Uterus (tissue), 2 donors: ENCODE measurements around the gene ABHD8.

Source experiments
- POLR2A ChIP-seq, 2 donors: fragments of 450-650 bp; IDR thresholded peaks; one replicate each; pipeline ENCODE4 v1.6.1; 2016; ENCODE audit warnings: antibody characterized with exemption in 2 of 2, mild to moderate bottlenecking in 1 of 2, moderate library complexity in 1 of 2
- TF ChIP-seq, protein P1 (sequence below), 4 experiments: fragments of 200-600 bp in 2 of 4; fragments of 450-650 bp in 2 of 4; sonication (generic) in 2 of 4; IDR thresholded peaks; one replicate each; pipeline ENCODE4 v1.5.1; 2016 to 2019; ENCODE audit warnings: antibody characterized with exemption in 4 of 4, mild to moderate bottlenecking in 2 of 4, moderate library complexity in 1 of 4

DNA sequence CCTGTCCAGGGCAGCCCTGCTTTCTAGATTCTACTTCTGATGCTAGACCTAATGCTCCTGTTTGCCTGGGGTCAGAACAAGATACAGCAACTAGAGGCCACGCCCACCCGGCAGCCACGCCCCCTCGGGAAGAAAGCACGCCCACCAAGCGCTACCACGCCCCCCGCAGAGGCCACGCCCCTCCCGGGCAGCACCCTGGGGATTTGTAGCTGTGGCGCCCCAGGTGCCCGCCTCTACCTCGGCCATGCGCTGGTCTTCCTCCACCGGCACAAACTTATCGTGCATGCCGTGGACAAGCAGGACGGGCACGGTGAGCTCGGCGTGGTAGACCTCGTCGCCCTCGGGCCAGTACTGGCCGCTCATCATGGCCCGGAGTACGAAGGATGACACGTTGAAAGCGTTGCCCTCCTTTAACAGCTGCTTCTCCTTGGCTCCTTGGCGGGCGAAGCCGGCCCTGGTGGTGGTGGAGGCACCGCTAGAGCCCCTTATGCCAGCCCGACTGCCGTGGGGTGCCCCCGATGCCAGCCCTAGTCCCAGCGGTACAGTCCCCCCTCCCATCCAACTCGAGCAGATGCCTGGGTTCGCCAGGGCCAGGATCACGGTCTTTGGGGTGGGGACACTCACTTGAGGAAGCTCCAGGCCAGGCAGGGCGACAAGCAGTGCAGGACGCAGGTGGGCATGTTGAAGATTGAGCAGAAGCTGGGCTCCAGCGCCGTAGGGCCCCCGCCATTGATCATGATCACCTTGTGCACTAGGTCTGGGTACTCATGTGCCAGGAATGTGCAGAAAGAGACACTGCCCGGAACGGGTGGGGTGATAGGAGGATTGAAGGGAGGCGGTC, 9.0 kb downstream of the ABHD8 start:
- TF ChIP-seq, protein P1, sequence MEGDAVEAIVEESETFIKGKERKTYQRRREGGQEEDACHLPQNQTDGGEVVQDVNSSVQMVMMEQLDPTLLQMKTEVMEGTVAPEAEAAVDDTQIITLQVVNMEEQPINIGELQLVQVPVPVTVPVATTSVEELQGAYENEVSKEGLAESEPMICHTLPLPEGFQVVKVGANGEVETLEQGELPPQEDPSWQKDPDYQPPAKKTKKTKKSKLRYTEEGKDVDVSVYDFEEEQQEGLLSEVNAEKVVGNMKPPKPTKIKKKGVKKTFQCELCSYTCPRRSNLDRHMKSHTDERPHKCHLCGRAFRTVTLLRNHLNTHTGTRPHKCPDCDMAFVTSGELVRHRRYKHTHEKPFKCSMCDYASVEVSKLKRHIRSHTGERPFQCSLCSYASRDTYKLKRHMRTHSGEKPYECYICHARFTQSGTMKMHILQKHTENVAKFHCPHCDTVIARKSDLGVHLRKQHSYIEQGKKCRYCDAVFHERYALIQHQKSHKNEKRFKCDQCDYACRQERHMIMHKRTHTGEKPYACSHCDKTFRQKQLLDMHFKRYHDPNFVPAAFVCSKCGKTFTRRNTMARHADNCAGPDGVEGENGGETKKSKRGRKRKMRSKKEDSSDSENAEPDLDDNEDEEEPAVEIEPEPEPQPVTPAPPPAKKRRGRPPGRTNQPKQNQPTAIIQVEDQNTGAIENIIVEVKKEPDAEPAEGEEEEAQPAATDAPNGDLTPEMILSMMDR (IDR thresholded peaks at IDR 0.05), result no peak
- TF ChIP-seq POLR2A (IDR thresholded peaks at IDR 0.05), result no peak
